K562 (cell line): Measurements from ENCODE around the gene ZNF672. TPM values are rescaled to one million over a fixed set of nuclear protein-coding genes. Genes with fewer than 3 reads are reported as not detected.

ENCODE experiments used
- ARID1B ChIP-seq: fragments of 450-650 bp; IDR thresholded peaks from 2 replicates; pipeline ENCODE4 v1.6.1; 2016; ENCODE audit warnings: antibody characterized with exemption, mild to moderate bottlenecking, inconsistent platforms
- CSDE1 ChIP-seq, 2 experiments: fragments of 450-650 bp; IDR thresholded peaks; 2 replicates each; pipeline ENCODE4 v1.6.1; 2016; ENCODE audit warnings: mild to moderate bottlenecking in 1 of 2
- CTBP1 ChIP-seq: fragments of 450-650 bp; IDR thresholded peaks from 2 replicates; pipeline ENCODE4 v1.6.1; 2016; ENCODE audit warnings: borderline replicate concordance
- EP400 ChIP-seq: fragments of 450-650 bp; IDR thresholded peaks from 2 replicates; pipeline ENCODE4 v1.6.1; 2017; ENCODE audit warnings: antibody characterized with exemption, mild to moderate bottlenecking, moderate library complexity
- KDM2B ChIP-seq: fragments of 250-450 bp; sonication (Bioruptor Pico); IDR thresholded peaks from 2 replicates; pipeline ENCODE4 v1.8.0; 2021; ENCODE audit warnings: mild to moderate bottlenecking, moderate library complexity
- MEIS2 ChIP-seq: fragments of 450-650 bp; IDR thresholded peaks from 2 replicates; pipeline ENCODE4 v1.6.1; 2014; ENCODE audit warnings: mild to moderate bottlenecking; ENCODE audit not compliant: partially characterized antibody
- PCBP2 ChIP-seq: fragments of 200-400 bp; formaldehyde crosslinking; IDR thresholded peaks from 2 replicates; pipeline ENCODE4 v1.6.1; 2018; ENCODE audit warnings: low read length, low read depth, mild to moderate bottlenecking, moderate library complexity; ENCODE audit not compliant: poor library complexity, severe bottlenecking
- POLR2G ChIP-seq: fragments of 200-400 bp; formaldehyde crosslinking; IDR thresholded peaks from 2 replicates; pipeline ENCODE4 v1.6.1; 2017; ENCODE audit warnings: low read depth, mild to moderate bottlenecking, antibody characterized with exemption, low read length, moderate library complexity
- RBM14 ChIP-seq: fragments of 200-400 bp; formaldehyde crosslinking; IDR thresholded peaks from 2 replicates; pipeline ENCODE4 v1.6.1; 2018; ENCODE audit warnings: low read depth, mild to moderate bottlenecking, low read length, moderate library complexity, borderline replicate concordance; ENCODE audit not compliant: insufficient read depth
- TAF15 ChIP-seq: fragments of 200-400 bp; formaldehyde crosslinking; IDR thresholded peaks from 2 replicates; pipeline ENCODE4 v1.6.1; 2017; ENCODE audit warnings: mild to moderate bottlenecking, low read depth, low read length, moderate library complexity
- TCFL5 ChIP-seq: fragments of 250-450 bp; sonication (Bioruptor Pico); conservative IDR thresholded peaks from 2 replicates; pipeline ENCODE4 v1.6.1; 2021; ENCODE audit warnings: mild to moderate bottlenecking, moderate library complexity, matching md5 sums
- YBX1 ChIP-seq: fragments of 450-650 bp; IDR thresholded peaks from 2 replicates; pipeline ENCODE4 v1.7.1; 2016; ENCODE audit warnings: mild to moderate bottlenecking
- ZNF143 ChIP-seq: sonication (generic); formaldehyde crosslinking; IDR thresholded peaks from 2 replicates; pipeline ENCODE4 v1.9.0; 2022; ENCODE audit warnings: mild to moderate bottlenecking, missing genetic modification reagents
- ZNF644 ChIP-seq: fragments of 200-800 bp; sonication (Bioruptor generic); IDR thresholded peaks from 2 replicates; pipeline ENCODE4 v1.6.1; 2016; ENCODE audit warnings: low read depth, missing genetic modification characterization, missing compliant biosample characterization
- polyA plus RNA-seq, 8 experiments: library from polyadenylated mRNA; depleted of rRNA in 4 of 8; stranded (reverse) in 5 of 8; unstranded in 3 of 8; fragments of >200 nt; fragmentation: Nextera tagmentation in 2 of 8; fragmentation: Illumina TruSeq in 1 of 8; extraction: Ambion mirVana in 2 of 8; extraction: Trizol in 1 of 8; gene quantifications; 2 replicates each; pipeline versions ENCODE4 v1.2.1 to v1.2.3, GENCODE V29; 2011 to 2014; ENCODE audit warnings: inconsistent platforms in 1 of 8, missing spikeins in 1 of 8
- total RNA-seq, 7 experiments: library from RNA; depleted of rRNA in 6 of 7; stranded (reverse); fragments of >200 nt in 6 of 7; fragmentation: Illumina TruSeq in 2 of 7; extraction: Trizol in 2 of 7; gene quantifications; 2 replicates each; pipeline versions ENCODE4 v1.2.1 to v1.2.3, GENCODE V29; 2011 to 2021; ENCODE audit warnings: low replicate concordance in 1 of 7
- TF ChIP-seq, protein P1 (sequence below): sonication (generic); formaldehyde crosslinking; IDR thresholded peaks from 2 replicates; pipeline ENCODE4 v1.8.0; 2023; ENCODE audit warnings: mild to moderate bottlenecking, missing genetic modification reagents
- TF ChIP-seq, protein P2 (sequence below): sonication (generic); formaldehyde crosslinking; IDR thresholded peaks from 2 replicates; pipeline ENCODE4 v1.8.0; 2023; ENCODE audit warnings: missing genetic modification reagents, mild to moderate bottlenecking, borderline replicate concordance
- TF ChIP-seq, protein P3 (sequence below): fragments of 450-650 bp; formaldehyde crosslinking; IDR thresholded peaks from 2 replicates; pipeline ENCODE4 v1.4.0; 2020; ENCODE audit warnings: mild to moderate bottlenecking, moderate library complexity

The ZNF672 gene
- total and polyA plus RNA-seq, 9 of the 15 experiments (the other 6 are each of a cell fraction or from before 2014, with no cell fraction given): 1.9 to 57.9 (median 24.1) TPM

DNA sequence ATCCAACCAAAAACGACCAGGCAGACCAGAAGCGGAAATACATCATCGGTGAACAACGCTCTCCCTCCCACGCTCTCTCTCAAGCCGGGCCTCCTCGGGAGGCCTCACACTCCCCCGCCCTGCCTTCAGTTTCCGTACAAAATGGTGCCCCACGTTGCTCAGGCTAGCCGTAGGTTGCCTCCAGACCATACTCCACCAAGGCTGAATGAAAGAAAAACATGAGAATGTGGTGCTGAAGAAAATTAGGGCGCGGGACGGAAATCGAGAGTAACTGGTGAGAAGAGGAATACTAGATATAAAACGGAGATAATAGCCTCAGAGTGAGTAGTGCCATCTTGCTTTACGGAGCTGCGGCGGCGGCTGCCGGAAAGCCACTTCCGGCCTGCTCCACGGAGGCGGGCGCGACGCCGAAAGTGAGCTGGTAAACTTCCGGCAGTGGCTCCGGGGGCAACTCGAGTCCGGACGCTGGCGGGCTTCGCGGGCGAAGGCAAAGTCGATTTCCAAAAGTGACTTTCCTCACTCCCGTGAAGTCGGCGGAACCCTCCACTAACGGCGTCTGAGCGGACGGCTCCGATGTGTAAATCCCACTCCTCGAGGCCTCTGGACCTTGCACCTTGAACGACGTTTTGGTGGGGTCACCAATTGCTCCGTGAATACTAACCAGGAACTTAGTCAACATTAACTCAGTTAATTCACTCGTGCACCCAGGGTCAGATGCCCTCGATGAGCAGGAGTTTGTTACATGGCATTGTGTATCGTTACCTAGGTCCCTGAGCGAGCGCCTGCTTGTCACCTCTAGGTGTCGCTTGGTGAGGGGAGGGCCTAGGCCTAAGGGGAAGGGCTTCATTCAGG is 11.9 kb upstream of the ZNF672 start, which contains the start of gene SH3BP5L (continued):
- TF ChIP-seq, protein P1, sequence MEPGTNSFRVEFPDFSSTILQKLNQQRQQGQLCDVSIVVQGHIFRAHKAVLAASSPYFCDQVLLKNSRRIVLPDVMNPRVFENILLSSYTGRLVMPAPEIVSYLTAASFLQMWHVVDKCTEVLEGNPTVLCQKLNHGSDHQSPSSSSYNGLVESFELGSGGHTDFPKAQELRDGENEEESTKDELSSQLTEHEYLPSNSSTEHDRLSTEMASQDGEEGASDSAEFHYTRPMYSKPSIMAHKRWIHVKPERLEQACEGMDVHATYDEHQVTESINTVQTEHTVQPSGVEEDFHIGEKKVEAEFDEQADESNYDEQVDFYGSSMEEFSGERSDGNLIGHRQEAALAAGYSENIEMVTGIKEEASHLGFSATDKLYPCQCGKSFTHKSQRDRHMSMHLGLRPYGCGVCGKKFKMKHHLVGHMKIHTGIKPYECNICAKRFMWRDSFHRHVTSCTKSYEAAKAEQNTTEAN: no peak
- peak; percentile 86 for TF ChIP-seq ZNF644
- no peak for TF ChIP-seq RBM14
- TF ChIP-seq, protein P2, sequence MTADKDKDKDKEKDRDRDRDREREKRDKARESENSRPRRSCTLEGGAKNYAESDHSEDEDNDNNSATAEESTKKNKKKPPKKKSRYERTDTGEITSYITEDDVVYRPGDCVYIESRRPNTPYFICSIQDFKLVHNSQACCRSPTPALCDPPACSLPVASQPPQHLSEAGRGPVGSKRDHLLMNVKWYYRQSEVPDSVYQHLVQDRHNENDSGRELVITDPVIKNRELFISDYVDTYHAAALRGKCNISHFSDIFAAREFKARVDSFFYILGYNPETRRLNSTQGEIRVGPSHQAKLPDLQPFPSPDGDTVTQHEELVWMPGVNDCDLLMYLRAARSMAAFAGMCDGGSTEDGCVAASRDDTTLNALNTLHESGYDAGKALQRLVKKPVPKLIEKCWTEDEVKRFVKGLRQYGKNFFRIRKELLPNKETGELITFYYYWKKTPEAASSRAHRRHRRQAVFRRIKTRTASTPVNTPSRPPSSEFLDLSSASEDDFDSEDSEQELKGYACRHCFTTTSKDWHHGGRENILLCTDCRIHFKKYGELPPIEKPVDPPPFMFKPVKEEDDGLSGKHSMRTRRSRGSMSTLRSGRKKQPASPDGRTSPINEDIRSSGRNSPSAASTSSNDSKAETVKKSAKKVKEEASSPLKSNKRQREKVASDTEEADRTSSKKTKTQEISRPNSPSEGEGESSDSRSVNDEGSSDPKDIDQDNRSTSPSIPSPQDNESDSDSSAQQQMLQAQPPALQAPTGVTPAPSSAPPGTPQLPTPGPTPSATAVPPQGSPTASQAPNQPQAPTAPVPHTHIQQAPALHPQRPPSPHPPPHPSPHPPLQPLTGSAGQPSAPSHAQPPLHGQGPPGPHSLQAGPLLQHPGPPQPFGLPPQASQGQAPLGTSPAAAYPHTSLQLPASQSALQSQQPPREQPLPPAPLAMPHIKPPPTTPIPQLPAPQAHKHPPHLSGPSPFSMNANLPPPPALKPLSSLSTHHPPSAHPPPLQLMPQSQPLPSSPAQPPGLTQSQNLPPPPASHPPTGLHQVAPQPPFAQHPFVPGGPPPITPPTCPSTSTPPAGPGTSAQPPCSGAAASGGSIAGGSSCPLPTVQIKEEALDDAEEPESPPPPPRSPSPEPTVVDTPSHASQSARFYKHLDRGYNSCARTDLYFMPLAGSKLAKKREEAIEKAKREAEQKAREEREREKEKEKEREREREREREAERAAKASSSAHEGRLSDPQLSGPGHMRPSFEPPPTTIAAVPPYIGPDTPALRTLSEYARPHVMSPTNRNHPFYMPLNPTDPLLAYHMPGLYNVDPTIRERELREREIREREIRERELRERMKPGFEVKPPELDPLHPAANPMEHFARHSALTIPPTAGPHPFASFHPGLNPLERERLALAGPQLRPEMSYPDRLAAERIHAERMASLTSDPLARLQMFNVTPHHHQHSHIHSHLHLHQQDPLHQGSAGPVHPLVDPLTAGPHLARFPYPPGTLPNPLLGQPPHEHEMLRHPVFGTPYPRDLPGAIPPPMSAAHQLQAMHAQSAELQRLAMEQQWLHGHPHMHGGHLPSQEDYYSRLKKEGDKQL (CRISPR knock-in tag): no peak
- TF ChIP-seq, protein P3, sequence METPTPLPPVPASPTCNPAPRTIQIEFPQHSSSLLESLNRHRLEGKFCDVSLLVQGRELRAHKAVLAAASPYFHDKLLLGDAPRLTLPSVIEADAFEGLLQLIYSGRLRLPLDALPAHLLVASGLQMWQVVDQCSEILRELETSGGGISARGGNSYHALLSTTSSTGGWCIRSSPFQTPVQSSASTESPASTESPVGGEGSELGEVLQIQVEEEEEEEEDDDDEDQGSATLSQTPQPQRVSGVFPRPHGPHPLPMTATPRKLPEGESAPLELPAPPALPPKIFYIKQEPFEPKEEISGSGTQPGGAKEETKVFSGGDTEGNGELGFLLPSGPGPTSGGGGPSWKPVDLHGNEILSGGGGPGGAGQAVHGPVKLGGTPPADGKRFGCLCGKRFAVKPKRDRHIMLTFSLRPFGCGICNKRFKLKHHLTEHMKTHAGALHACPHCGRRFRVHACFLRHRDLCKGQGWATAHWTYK (CRISPR knock-in tag): peak; percentile 39; the same call in 1 of the 2 replicates
- no peak for TF ChIP-seq KDM2B (CRISPR knock-in tag)
- peak in 1 of 2 experiments; percentile 99; a peak in 2 of 4 replicates for TF ChIP-seq CSDE1 (IDR thresholded peaks at IDR 0.05)
- TF ChIP-seq YBX1: no peak
- peak; percentile 92 for TF ChIP-seq POLR2G
- TF ChIP-seq PCBP2: no peak
- TF ChIP-seq ARID1B: no peak; the same call in 1 of the 2 replicates
- no peak for TF ChIP-seq TCFL5 (CRISPR knock-in tag)
- no peak for TF ChIP-seq ZNF143 (CRISPR knock-in tag)
- no peak for TF ChIP-seq TAF15
- peak; percentile 39; the same call in 1 of the 2 replicates for TF ChIP-seq CTBP1
- TF ChIP-seq EP400: peak; percentile 79
- no peak for TF ChIP-seq MEIS2
